GM23248 (cell line): ENCODE data around the gene TMEM129. TPM values are rescaled to one million over a fixed set of nuclear protein-coding genes. Genes with fewer than 3 reads are reported as not detected.

ENCODE experiments used
- DNase-seq: peaks from one replicate; pipeline ENCODE4 v3.0.0-alpha.2; 2015
- H2AFZ ChIP-seq: fragments of 200-600 bp; sonication (generic); 2 replicates; pipeline ENCODE4 v1.6.1; 2016; ENCODE audit warnings: antibody characterized with exemption
- H3F3A ChIP-seq: fragments of 200-600 bp; sonication (generic); 2 replicates; pipeline ENCODE4 v1.6.1; 2016; ENCODE audit warnings: mild to moderate bottlenecking, antibody characterized with exemption, mixed run types; ENCODE audit not compliant: insufficient read depth
- H3K27ac ChIP-seq: fragments of 200-600 bp; sonication (generic); 2 replicates; pipeline ENCODE4 v1.5.1; 2016; ENCODE audit warnings: mild to moderate bottlenecking
- H3K27me3 ChIP-seq: fragments of 200-600 bp; sonication (generic); replicated peaks from 2 replicates; pipeline ENCODE4 v1.6.1; 2016; ENCODE audit warnings: mild to moderate bottlenecking; ENCODE audit not compliant: insufficient read depth
- H3K36me3 ChIP-seq: fragments of 200-600 bp; sonication (generic); 2 replicates; pipeline ENCODE4 v1.6.1; 2016; ENCODE audit warnings: low read depth, mild to moderate bottlenecking
- H3K4me1 ChIP-seq: fragments of 200-600 bp; sonication (generic); 2 replicates; pipeline ENCODE4 v1.6.1; 2016; ENCODE audit warnings: mild to moderate bottlenecking; ENCODE audit not compliant: insufficient read depth
- H3K4me2 ChIP-seq: fragments of 200-600 bp; sonication (generic); one replicate; pipeline ENCODE4 v1.6.1; 2016; ENCODE audit warnings: mild to moderate bottlenecking; ENCODE audit not compliant: unreplicated experiment
- H3K4me3 ChIP-seq: fragments of 200-600 bp; sonication (generic); 2 replicates; pipeline ENCODE4 v1.5.1; 2016; ENCODE audit warnings: mild to moderate bottlenecking
- H3K79me2 ChIP-seq: fragments of 200-600 bp; sonication (generic); 2 replicates; pipeline ENCODE4 v1.6.1; 2016; ENCODE audit warnings: mild to moderate bottlenecking; ENCODE audit not compliant: insufficient read depth
- H3K9ac ChIP-seq: fragments of 200-600 bp; sonication (generic); 2 replicates; pipeline ENCODE4 v1.6.1; 2016; ENCODE audit warnings: mild to moderate bottlenecking
- H3K9me2 ChIP-seq: fragments of 200-600 bp; sonication (generic); 2 replicates; pipeline ENCODE4 v1.6.1; 2016; ENCODE audit warnings: mixed run types, mild to moderate bottlenecking, moderate library complexity; ENCODE audit not compliant: insufficient read depth
- H3K9me3 ChIP-seq: fragments of 200-600 bp; sonication (generic); one replicate; pipeline ENCODE4 v1.6.1; 2017; ENCODE audit warnings: low read depth
- H4K20me1 ChIP-seq: fragments of 200-600 bp; sonication (generic); 2 replicates; pipeline ENCODE4 v1.6.0; 2016; ENCODE audit not compliant: insufficient read depth
- EZH2 ChIP-seq: fragments of 200-600 bp; sonication (generic); IDR thresholded peaks from 2 replicates; pipeline ENCODE4 v1.6.1; 2018; ENCODE audit warnings: antibody characterized with exemption, mild to moderate bottlenecking; ENCODE audit not compliant: insufficient read depth, poor library complexity, severe bottlenecking
- EZH2phosphoT487 ChIP-seq: fragments of 200-600 bp; sonication (generic); IDR thresholded peaks from 2 replicates; pipeline ENCODE4 v1.6.1; 2018; ENCODE audit warnings: antibody characterized with exemption, moderate library complexity, mild to moderate bottlenecking, low read depth; ENCODE audit not compliant: insufficient read depth
- WGBS, 2 experiments: methylation state at CpG; one replicate each; pipeline ENCODE4 v1.1.6; 2015 to 2017; ENCODE audit warnings: low lambda C conversion rate in 2 of 2, low coverage in 1 of 2; ENCODE audit errors: missing lambda C conversion rate in 2 of 2; 5-methylcytosine and 5-hydroxymethylcytosine counted together
- in situ Hi-C: fragments of 300-500 bp; cut with MboI; formaldehyde crosslinking; loops from 2 replicates; pipeline ENCODE4 v1.15.0; 2020
- polyA plus RNA-seq: library from polyadenylated mRNA; unstranded; fragments of >200 nt; fragmentation: Nextera tagmentation; extraction: Ambion mirVana; gene quantifications from 2 replicates; pipeline ENCODE4 v1.2.1, GENCODE V29; 2016
- small RNA-seq: library from RNA; depleted of rRNA; stranded (forward); fragments of <200 nt; gene quantifications from one replicate; pipeline ENCODE3, GENCODE V24; 2014; ENCODE audit warnings: low read depth, low replicate concordance
- total RNA-seq: library from RNA; depleted of rRNA; stranded (reverse); fragments of >200 nt; shearing (Covaris generic); gene quantifications from 2 replicates; pipeline ENCODE4 v1.2.3, GENCODE V29; 2014; rRNA removed

The TMEM129 gene
- total and polyA plus RNA-seq, 2 experiments from 2014 or later = 32.6 to 80.2 TPM

GRCh38 chr4:1669850-1670249 is 51.3 kb downstream of the TMEM129 start:
- DNase-seq = no peak
- H3K9me3 ChIP-seq = no peaks in the 10 kb centered on the region

GRCh38 chr4:1669270-1669669 is 51.9 kb downstream of the TMEM129 start:
- no peak for DNase-seq
- TF ChIP-seq EZH2phosphoT487 (no peak), EZH2 (no peak)
- Histone ChIP-seq H3K4me3 (no peak overlapping the region), H4K20me1 (no peaks in the 10 kb centered on the region), H3K36me3 (no peaks in the 10 kb centered on the region), H3K9me2 (no peaks in the 10 kb centered on the region), H3K79me2 (no peaks in the 10 kb centered on the region), H2AFZ (no peak overlapping the region), H3K9ac (no peak overlapping the region), H3K9me3 (no peaks in the 10 kb centered on the region), H3K27ac (no peak overlapping the region), H3F3A (no peaks in the 10 kb centered on the region), H3K4me1 (no peaks in the 10 kb centered on the region), H3K4me2 (no peak overlapping the region), H3K27me3 (no peaks in the 10 kb centered on the region)
- in situ Hi-C loops = no loop called here
- WGBS, 2 experiments = 93 to 94% methylated on average over 8 to 12 of the region's 12 CpGs

More at GRCh38 chr4:1669850-1670249, 51.3 kb downstream of the TMEM129 start:
- Histone ChIP-seq H3K27ac (no peak overlapping the region), H3K79me2 (no peaks in the 10 kb centered on the region), H3K27me3 (no peaks in the 10 kb centered on the region), H3K36me3 (no peaks in the 10 kb centered on the region), H3K9me2 (no peaks in the 10 kb centered on the region), H3F3A (no peaks in the 10 kb centered on the region), H3K9ac (no peak overlapping the region), H3K4me3 (no peak overlapping the region), H3K4me2 (no peak overlapping the region), H3K4me1 (no peaks in the 10 kb centered on the region), H2AFZ (no peak overlapping the region), H4K20me1 (no peaks in the 10 kb centered on the region)
- 92 to 94% methylated on average over 19 to 21 of the region's 21 CpGs for WGBS, 2 experiments
- in situ Hi-C loops = no loop called here
- TF ChIP-seq EZH2 = no peak
- no peak for TF ChIP-seq EZH2phosphoT487

- TF ChIP-seq EZH2 (no peak), EZH2phosphoT487 (no peak)
- H3K79me2 ChIP-seq = no peaks in the 10 kb centered on the region
- in situ Hi-C loops = no loop called here
Measured at GRCh38 chr4:1668488-1668840, 52.7 kb downstream of the TMEM129 start.

GRCh38 chr4:1667273-1667672 is 53.9 kb downstream of the TMEM129 start:
- Histone ChIP-seq H4K20me1 (no peaks in the 10 kb centered on the region), H2AFZ (no peak overlapping the region), H3K27me3 (no peaks in the 10 kb centered on the region), H3K36me3 (no peaks in the 10 kb centered on the region), H3K27ac (no peak overlapping the region), H3K4me2 (no peak overlapping the region), H3K9ac (no peak overlapping the region), H3K79me2 (no peaks in the 10 kb centered on the region), H3K4me1 (no peaks in the 10 kb centered on the region), H3K9me2 (no peaks in the 10 kb centered on the region), H3K9me3 (no peaks in the 10 kb centered on the region), H3F3A (no peaks in the 10 kb centered on the region), H3K4me3 (no peak overlapping the region)
- 77% methylated on average over 13 to 15 of the region's 15 CpGs for WGBS, 2 experiments
- TF ChIP-seq EZH2phosphoT487 (no peak), EZH2 (no peak)
- in situ Hi-C loops = no loop called here
- no peak for DNase-seq

More at GRCh38 chr4:1668488-1668840, 52.7 kb downstream of the TMEM129 start:
- Histone ChIP-seq H3K4me1 (no peaks in the 10 kb centered on the region), H2AFZ (no peak overlapping the region), H3K9me2 (no peaks in the 10 kb centered on the region), H3K27me3 (no peaks in the 10 kb centered on the region), H3F3A (no peaks in the 10 kb centered on the region), H3K9ac (no peak overlapping the region), H3K4me2 (no peak overlapping the region), H4K20me1 (no peaks in the 10 kb centered on the region), H3K4me3 (no peak overlapping the region), H3K9me3 (no peaks in the 10 kb centered on the region), H3K27ac (no peak overlapping the region), H3K36me3 (no peaks in the 10 kb centered on the region)
- DNase-seq = no peak
- 92 to 94% methylated on average over 8 of the region's 8 CpGs for WGBS, 2 experiments

GRCh38 chr4:1666391-1666790 is 54.7 kb downstream of the TMEM129 start:
- no peaks in the 10 kb centered on the region for H3K4me1 ChIP-seq
- no peak overlapping the region for H3K27ac ChIP-seq
- 72 to 81% methylated on average over 12 of the region's 12 CpGs for WGBS, 2 experiments
- no peak overlapping the region for H3K4me2 ChIP-seq
- H3K9ac ChIP-seq = no peak overlapping the region
- no peaks in the 10 kb centered on the region for H3K36me3 ChIP-seq
- no peaks in the 10 kb centered on the region for H3F3A ChIP-seq
- no peak overlapping the region for H2AFZ ChIP-seq
- TF ChIP-seq EZH2phosphoT487 (no peak), EZH2 (no peak)
- no peaks in the 10 kb centered on the region for H3K79me2 ChIP-seq
- no peaks in the 10 kb centered on the region for H3K9me2 ChIP-seq
- H3K4me3 ChIP-seq = no peak overlapping the region
- no peak for DNase-seq
- no peaks in the 10 kb centered on the region for H4K20me1 ChIP-seq
- in situ Hi-C loops = no loop called here
- no peaks in the 10 kb centered on the region for H3K9me3 ChIP-seq
- H3K27me3 ChIP-seq = no peaks in the 10 kb centered on the region

Small RNA genes within 50 kb of the gene (small RNA-seq; reads per million reads assigned to genes)
- gene RF00019 = not detected

Other genes with a start within 250 kb of the TMEM129 start
- 3.8 and 15.3 TPM in 2 replicates for gene FAM53A, start 37.0 kb downstream of the TMEM129 start, total RNA-seq
- gene FAM53A, start 37.0 kb downstream of the TMEM129 start, polyA plus RNA-seq = 1.4 and 2.8 TPM in 2 replicates
- gene SLBP, start 9.0 kb downstream of the TMEM129 start, total RNA-seq = 72.7 and 74.4 TPM in 2 replicates
- gene SLBP, start 9.0 kb downstream of the TMEM129 start, polyA plus RNA-seq = 85.6 and 85.8 TPM in 2 replicates
- gene TACC3, start 198 bp upstream of the TMEM129 start, total RNA-seq = 3.8 and 9.7 TPM in 2 replicates
- gene TACC3, start 198 bp upstream of the TMEM129 start, polyA plus RNA-seq = 18.2 and 21.1 TPM in 2 replicates
- 0.13 and 0.97 TPM in 2 replicates for gene FGFR3, start 72.0 kb upstream of the TMEM129 start, total RNA-seq
- gene FGFR3, start 72.0 kb upstream of the TMEM129 start, polyA plus RNA-seq = 0.10 and 0.15 TPM in 2 replicates
- 40.1 and 42.3 TPM in 2 replicates for gene LETM1, start 134.8 kb upstream of the TMEM129 start, total RNA-seq
- gene LETM1, start 134.8 kb upstream of the TMEM129 start, polyA plus RNA-seq = 19.0 and 20.8 TPM in 2 replicates
- 32.4 and 41.0 TPM in 2 replicates for gene NSD2, start 150.1 kb upstream of the TMEM129 start, total RNA-seq
- 19.1 and 20.1 TPM in 2 replicates for gene NSD2, start 150.1 kb upstream of the TMEM129 start, polyA plus RNA-seq